OCI-LY3 (cell line): ENCODE data around the gene DCLK1.

Source experiments
- H2AFZ ChIP-seq: fragments of 200-600, 300-600 bp; shearing (Covaris generic); 2 replicates; pipeline ENCODE4 v1.6.0; 2014; ENCODE audit warnings: antibody characterized with exemption, low read depth, low read length
- H3K27ac ChIP-seq: fragments of 200-600, 300-600 bp; sonication (generic); 2 replicates; pipeline ENCODE4 v1.5.1; 2014; ENCODE audit warnings: mild to moderate bottlenecking, low read length, moderate library complexity, mixed read lengths
- H3K27me3 ChIP-seq: fragments of 200-600, 300-600 bp; sonication (generic); 2 replicates; pipeline ENCODE4 v1.6.1; 2014; ENCODE audit warnings: low read depth, low read length, mixed read lengths
- H3K36me3 ChIP-seq: fragments of 200-600, 300-600 bp; sonication (generic); replicated peaks from 2 replicates; pipeline ENCODE3; 2014; ENCODE audit warnings: low read depth, low read length, mixed read lengths
- H3K4me1 ChIP-seq: fragments of 300-600, 200-600 bp; sonication (generic); 2 replicates; pipeline ENCODE4 v1.6.1; 2014; ENCODE audit warnings: low read length, mixed read lengths
- H3K4me2 ChIP-seq: fragments of 200-600, 300-600 bp; sonication (generic); 2 replicates; pipeline ENCODE4 v1.6.1; 2014; ENCODE audit warnings: low read length, mixed read lengths
- H3K4me3 ChIP-seq: fragments of 300-600, 200-600 bp; sonication (generic); 2 replicates; pipeline ENCODE4 v1.5.1; 2014; ENCODE audit warnings: antibody characterized with exemption, mild to moderate bottlenecking, low read length, moderate library complexity
- H3K79me2 ChIP-seq: fragments of 300-600, 200-600 bp; shearing (Covaris generic); 2 replicates; pipeline ENCODE4 v1.6.1; 2014; ENCODE audit warnings: mild to moderate bottlenecking, low read length, mixed read lengths
- H3K9ac ChIP-seq: fragments of 300-600, 200-600 bp; shearing (Covaris generic); 2 replicates; pipeline ENCODE4 v1.6.0; 2014; ENCODE audit warnings: mild to moderate bottlenecking, low read length, moderate library complexity
- H3K9me3 ChIP-seq: fragments of 200-600, 300-600 bp; shearing (Covaris generic); 2 replicates; pipeline ENCODE4 v1.6.1; 2014; ENCODE audit warnings: low read length, mixed read lengths; ENCODE audit not compliant: insufficient read depth
- H4K20me1 ChIP-seq: fragments of 200-600, 300-600 bp; sonication (generic); 2 replicates; pipeline ENCODE4 v1.6.1; 2016; ENCODE audit warnings: low read length, mixed read lengths; ENCODE audit not compliant: insufficient read depth
- CTCF ChIP-seq: fragments of 200-600, 300-600 bp; sonication (generic); IDR thresholded peaks from 2 replicates; pipeline ENCODE4 v1.5.1; 2014; ENCODE audit warnings: antibody characterized with exemption, low read length, low read depth
- EZH2phosphoT487 ChIP-seq: fragments of 200-600 bp; shearing (Covaris generic); IDR thresholded peaks from 2 replicates; pipeline ENCODE4 v1.6.1; 2018; ENCODE audit warnings: antibody characterized with exemption, mixed run types, low read depth

DCLK1 gene

GRCh38 chr13:36158611-36159010 lies 27.4 kb upstream of the DCLK1 start:
- no peaks in the 10 kb centered on the region for H3K27me3 ChIP-seq
- no peak overlapping the region for H3K9ac ChIP-seq
- H3K79me2 ChIP-seq: no peaks in the 10 kb centered on the region
- no peaks in the 10 kb centered on the region for H3K9me3 ChIP-seq
- H2AFZ ChIP-seq: no peak overlapping the region
- no peak overlapping the region for H3K27ac ChIP-seq
- H3K36me3 ChIP-seq: no peaks in the 10 kb centered on the region
- H3K4me3 ChIP-seq: no peak overlapping the region
- TF ChIP-seq CTCF (no peak), EZH2phosphoT487 (no peak)
- H4K20me1 ChIP-seq: no peaks in the 10 kb centered on the region
- no peak overlapping the region for H3K4me2 ChIP-seq
- H3K4me1 ChIP-seq: no peaks in the 10 kb centered on the region

GRCh38 chr13:36157480-36157879 lies 26.3 kb upstream of the DCLK1 start:
- no peak overlapping the region for H3K9ac ChIP-seq
- no peak overlapping the region for H2AFZ ChIP-seq
- no peak for TF ChIP-seq CTCF
- TF ChIP-seq EZH2phosphoT487: no peak
- no peaks in the 10 kb centered on the region for H3K9me3 ChIP-seq
- H3K4me3 ChIP-seq: no peak overlapping the region
- H3K36me3 ChIP-seq: no peaks in the 10 kb centered on the region
- H3K27me3 ChIP-seq: no peaks in the 10 kb centered on the region
- H3K27ac ChIP-seq: no peak overlapping the region
- no peaks in the 10 kb centered on the region for H3K4me1 ChIP-seq
- H3K4me2 ChIP-seq: no peak overlapping the region
- H3K79me2 ChIP-seq: no peaks in the 10 kb centered on the region
- no peaks in the 10 kb centered on the region for H4K20me1 ChIP-seq

- no peaks in the 10 kb centered on the region for H3K36me3 ChIP-seq
- H2AFZ ChIP-seq: no peak overlapping the region
- no peaks in the 10 kb centered on the region for H3K79me2 ChIP-seq
- no peak overlapping the region for H3K4me2 ChIP-seq
- TF ChIP-seq EZH2phosphoT487 (no peak), CTCF (no peak)
- H3K27ac ChIP-seq: no peak overlapping the region
- no peak overlapping the region for H3K4me3 ChIP-seq
- H3K27me3 ChIP-seq: no peaks in the 10 kb centered on the region
- H3K4me1 ChIP-seq: no peaks in the 10 kb centered on the region
- no peak overlapping the region for H3K9ac ChIP-seq
- H4K20me1 ChIP-seq: no peaks in the 10 kb centered on the region
- no peaks in the 10 kb centered on the region for H3K9me3 ChIP-seq
These were observed 23.5 kb upstream of the DCLK1 start for GRCh38 chr13:36154567-36155291.

GRCh38 chr13:36151591-36151990 lies 20.4 kb upstream of the DCLK1 start:
- Histone ChIP-seq H3K4me3 (no peak overlapping the region), H3K4me1 (no peaks in the 10 kb centered on the region), H3K9me3 (no peaks in the 10 kb centered on the region), H3K27ac (no peak overlapping the region), H3K79me2 (no peaks in the 10 kb centered on the region), H3K36me3 (no peaks in the 10 kb centered on the region), H3K27me3 (no peaks in the 10 kb centered on the region), H3K9ac (no peak overlapping the region), H3K4me2 (no peak overlapping the region), H2AFZ (no peak overlapping the region), H4K20me1 (no peaks in the 10 kb centered on the region)
- TF ChIP-seq EZH2phosphoT487 (no peak), CTCF (no peak)
